Measurements from ENCODE around the gene PRSS1. TPM values are rescaled to one million over a fixed set of nuclear protein-coding genes. Genes with fewer than 3 reads are reported as not detected.

The PRSS1 gene
- total RNA-seq, 1 experiment from 2014 or later: not detected

- TF ChIP-seq CTCF (IDR thresholded peaks at IDR 0.05; ENCODE audit: unreplicated experiment): no peak
- Mint-ChIP-seq H3K27ac (ENCODE audit: low read depth, unreplicated experiment) (no peak overlapping the region), H3K4me1 (ENCODE audit: insufficient read depth, unreplicated experiment) (no peaks in the 10 kb centered on the region), H3K36me3 (ENCODE audit: insufficient read depth, unreplicated experiment) (no peaks in the 10 kb centered on the region), H3K27me3 (ENCODE audit: insufficient read depth, unreplicated experiment) (peaks cover 72% of the 10 kb centered on the region), H3K4me3 (ENCODE audit: unreplicated experiment) (no peak overlapping the region), H3K9me3 (ENCODE audit: unreplicated experiment) (no peaks in the 10 kb centered on the region)
- no peak for DNase-seq (ENCODE audit: unreplicated experiment)
- ChIA-PET POLR2A (no interaction called here), CTCF (interaction anchor here (0.6 to 1.6 kb wide), 6 partner anchors 9 to 318 kb away, joined by 3 to 7 read pairs (median 3); no protein-coding TSS in a partner anchor)
- no TSS peak for BruUV-seq (replicated peaks)
- intact Hi-C loops (cut with micrococcal nuclease): no loop called here
Observed at GRCh38 chr7:142801601-142802295, 52.5 kb downstream of the PRSS1 start.

- peaks cover 75% of the 10 kb centered on the region for H3K27me3 Mint-ChIP-seq (ENCODE audit: insufficient read depth, unreplicated experiment)
- POLR2A ChIA-PET: no interaction called here
Observed at GRCh38 chr7:142802301-142802700, 53.0 kb downstream of the PRSS1 start.

More at GRCh38 chr7:142802301-142802700, 53.0 kb downstream of the PRSS1 start:
- DNase-seq (ENCODE audit: unreplicated experiment): no peak
- no peak for TF ChIP-seq CTCF (IDR thresholded peaks at IDR 0.05; ENCODE audit: unreplicated experiment)
- no peak overlapping the region for H3K4me3 Mint-ChIP-seq (ENCODE audit: unreplicated experiment)
- H3K4me1 Mint-ChIP-seq (ENCODE audit: insufficient read depth, unreplicated experiment): no peaks in the 10 kb centered on the region
- CTCF ChIA-PET: interaction anchor here (0.6 to 1.6 kb wide), 5 partner anchors 8 to 318 kb away, joined by 3 to 7 read pairs (median 3); no protein-coding TSS in a partner anchor
- BruUV-seq (replicated peaks): no TSS peak
- H3K36me3 Mint-ChIP-seq (ENCODE audit: insufficient read depth, unreplicated experiment): no peaks in the 10 kb centered on the region
- intact Hi-C loops (cut with micrococcal nuclease): no loop called here
- H3K9me3 Mint-ChIP-seq (ENCODE audit: unreplicated experiment): no peaks in the 10 kb centered on the region
- H3K27ac Mint-ChIP-seq (ENCODE audit: low read depth, unreplicated experiment): no peak overlapping the region

Other genes with a start within 250 kb of the PRSS1 start
- gene PRSS2, start 21.5 kb downstream of the PRSS1 start, total RNA-seq (2022): not detected in 2 replicates
- gene EPHB6, start 105.6 kb downstream of the PRSS1 start, total RNA-seq (2022): 0.79 and 1.4 TPM in 2 replicates
- 0.30 and 0.44 TPM in 2 replicates for gene TRPV6, start 136.3 kb downstream of the PRSS1 start, total RNA-seq (2022)
- not detected in 2 replicates for gene TRPV5, start 184.3 kb downstream of the PRSS1 start, total RNA-seq (2022)
- not detected in 2 replicates for gene LLCFC1, start 190.0 kb downstream of the PRSS1 start, total RNA-seq (2022)
- gene KEL, start 212.9 kb downstream of the PRSS1 start, total RNA-seq (2022): not detected in 2 replicates